ENCODE data around the gene KLHL40.

Gene KLHL40, protein sequence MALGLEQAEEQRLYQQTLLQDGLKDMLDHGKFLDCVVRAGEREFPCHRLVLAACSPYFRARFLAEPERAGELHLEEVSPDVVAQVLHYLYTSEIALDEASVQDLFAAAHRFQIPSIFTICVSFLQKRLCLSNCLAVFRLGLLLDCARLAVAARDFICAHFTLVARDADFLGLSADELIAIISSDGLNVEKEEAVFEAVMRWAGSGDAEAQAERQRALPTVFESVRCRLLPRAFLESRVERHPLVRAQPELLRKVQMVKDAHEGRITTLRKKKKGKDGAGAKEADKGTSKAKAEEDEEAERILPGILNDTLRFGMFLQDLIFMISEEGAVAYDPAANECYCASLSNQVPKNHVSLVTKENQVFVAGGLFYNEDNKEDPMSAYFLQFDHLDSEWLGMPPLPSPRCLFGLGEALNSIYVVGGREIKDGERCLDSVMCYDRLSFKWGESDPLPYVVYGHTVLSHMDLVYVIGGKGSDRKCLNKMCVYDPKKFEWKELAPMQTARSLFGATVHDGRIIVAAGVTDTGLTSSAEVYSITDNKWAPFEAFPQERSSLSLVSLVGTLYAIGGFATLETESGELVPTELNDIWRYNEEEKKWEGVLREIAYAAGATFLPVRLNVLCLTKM

DNA sequence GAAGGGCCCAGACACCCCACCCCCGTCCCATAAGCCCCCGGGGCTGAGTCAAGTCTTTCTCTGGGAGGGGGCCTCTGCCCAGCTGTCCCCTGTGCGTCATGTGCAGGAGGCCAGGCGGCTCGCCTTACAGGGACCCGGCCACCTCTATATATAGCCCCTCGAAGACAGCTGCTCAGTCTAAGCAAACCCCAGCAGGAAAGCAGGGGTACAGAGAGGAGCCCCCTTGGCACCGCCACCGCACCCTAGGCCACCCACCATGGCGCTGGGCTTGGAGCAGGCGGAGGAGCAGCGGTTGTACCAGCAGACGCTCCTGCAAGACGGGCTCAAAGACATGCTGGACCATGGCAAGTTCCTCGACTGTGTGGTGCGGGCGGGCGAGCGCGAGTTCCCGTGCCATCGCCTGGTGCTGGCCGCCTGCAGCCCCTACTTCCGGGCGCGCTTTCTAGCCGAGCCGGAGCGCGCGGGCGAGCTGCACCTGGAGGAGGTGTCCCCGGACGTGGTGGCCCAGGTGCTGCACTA lies at the start of gene KLHL40:
Gene KLHL40 (plus strand): TSS at position 175 of the 519 bp plus-strand sequence. CDS start 82 bp downstream, at position 257.
- no peak for DNase-seq (ENCODE audit: low read depth)
- H3K4me3 ChIP-seq (ENCODE audit: low read depth, low read length): no peak within 1 kb of the TSS

DNA sequence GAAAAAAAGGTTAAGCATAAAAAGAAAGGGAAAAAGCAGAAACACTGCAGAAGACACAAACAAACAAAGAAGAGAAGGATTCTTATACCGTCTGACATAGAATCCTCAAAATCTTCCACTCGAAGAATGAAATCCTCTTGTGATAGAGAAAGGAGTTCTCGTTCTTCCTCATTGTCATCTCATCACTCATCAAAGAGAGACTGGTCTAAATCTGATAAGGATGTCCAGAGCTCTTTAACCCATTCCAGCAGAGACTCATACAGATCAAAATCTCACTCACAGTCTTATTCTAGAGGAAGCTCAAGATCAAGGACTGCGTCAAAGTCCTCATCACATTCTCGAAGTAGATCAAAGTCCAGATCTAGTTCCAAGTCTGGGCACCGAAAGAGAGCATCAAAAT lies 48.3 kb upstream of the KLHL40 start:
- no peak for DNase-seq (ENCODE audit: low read depth)
- TF ChIP-seq, protein P1, sequence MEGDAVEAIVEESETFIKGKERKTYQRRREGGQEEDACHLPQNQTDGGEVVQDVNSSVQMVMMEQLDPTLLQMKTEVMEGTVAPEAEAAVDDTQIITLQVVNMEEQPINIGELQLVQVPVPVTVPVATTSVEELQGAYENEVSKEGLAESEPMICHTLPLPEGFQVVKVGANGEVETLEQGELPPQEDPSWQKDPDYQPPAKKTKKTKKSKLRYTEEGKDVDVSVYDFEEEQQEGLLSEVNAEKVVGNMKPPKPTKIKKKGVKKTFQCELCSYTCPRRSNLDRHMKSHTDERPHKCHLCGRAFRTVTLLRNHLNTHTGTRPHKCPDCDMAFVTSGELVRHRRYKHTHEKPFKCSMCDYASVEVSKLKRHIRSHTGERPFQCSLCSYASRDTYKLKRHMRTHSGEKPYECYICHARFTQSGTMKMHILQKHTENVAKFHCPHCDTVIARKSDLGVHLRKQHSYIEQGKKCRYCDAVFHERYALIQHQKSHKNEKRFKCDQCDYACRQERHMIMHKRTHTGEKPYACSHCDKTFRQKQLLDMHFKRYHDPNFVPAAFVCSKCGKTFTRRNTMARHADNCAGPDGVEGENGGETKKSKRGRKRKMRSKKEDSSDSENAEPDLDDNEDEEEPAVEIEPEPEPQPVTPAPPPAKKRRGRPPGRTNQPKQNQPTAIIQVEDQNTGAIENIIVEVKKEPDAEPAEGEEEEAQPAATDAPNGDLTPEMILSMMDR (IDR thresholded peaks at IDR 0.05; ENCODE audit: control insufficient read depth, extremely low read depth, insufficient read depth): no peak
- H3K4me3 ChIP-seq (ENCODE audit: low read depth, low read length): no peak overlapping the region

More for the DNA sequence above, at the start of gene KLHL40:
- TF ChIP-seq, protein P1 (IDR thresholded peaks at IDR 0.05; ENCODE audit: control insufficient read depth, extremely low read depth, insufficient read depth): no peak

DNA sequence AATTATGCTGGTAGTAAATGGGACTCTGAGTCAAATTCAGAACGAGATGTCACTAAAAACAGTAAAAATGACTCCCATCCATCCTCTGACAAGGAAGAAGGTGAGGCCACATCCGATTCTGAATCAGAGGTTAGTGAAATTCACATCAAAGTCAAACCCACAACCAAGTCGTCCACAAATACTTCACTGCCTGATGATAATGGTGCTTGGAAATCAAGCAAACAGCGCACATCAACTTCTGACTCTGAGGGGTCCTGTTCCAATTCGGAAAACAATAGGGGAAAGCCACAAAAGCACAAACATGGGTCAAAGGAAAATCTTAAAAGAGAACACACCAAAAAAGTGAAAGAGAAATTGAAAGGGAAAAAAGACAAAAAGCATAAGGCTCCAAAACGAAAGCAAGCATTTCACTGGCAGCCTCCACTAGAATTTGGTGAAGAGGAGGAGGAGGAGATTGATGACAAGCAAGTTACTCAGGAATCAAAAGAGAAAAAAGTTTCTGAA lies 46.9 kb upstream of the KLHL40 start:
- no peak overlapping the region for H3K4me3 ChIP-seq (ENCODE audit: low read depth, low read length)
- DNase-seq (ENCODE audit: low read depth): no peak

DNA sequence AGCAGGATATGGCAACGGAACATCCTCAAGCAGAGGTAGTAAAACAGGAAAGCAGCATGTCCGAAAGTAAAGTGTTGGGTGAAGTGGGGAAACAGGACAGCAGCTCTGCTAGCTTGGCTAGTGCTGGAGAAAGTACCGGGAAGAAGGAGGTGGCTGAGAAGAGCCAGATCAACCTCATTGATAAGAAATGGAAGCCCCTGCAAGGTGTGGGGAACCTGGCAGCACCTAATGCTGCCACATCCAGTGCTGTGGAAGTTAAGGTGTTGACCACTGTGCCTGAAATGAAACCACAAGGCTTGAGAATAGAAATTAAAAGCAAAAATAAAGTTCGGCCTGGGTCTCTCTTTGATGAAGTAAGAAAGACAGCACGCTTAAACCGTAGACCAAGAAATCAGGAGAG lies 46.1 kb upstream of the KLHL40 start:
- no peak for DNase-seq (ENCODE audit: low read depth)
- TF ChIP-seq, protein P1 (IDR thresholded peaks at IDR 0.05; ENCODE audit: control insufficient read depth, extremely low read depth, insufficient read depth): no peak
- H3K4me3 ChIP-seq (ENCODE audit: low read depth, low read length): no peak overlapping the region

More for the DNA sequence above, 46.9 kb upstream of the KLHL40 start:
- TF ChIP-seq, protein P1 (IDR thresholded peaks at IDR 0.05; ENCODE audit: control insufficient read depth, extremely low read depth, insufficient read depth): no peak

DNA sequence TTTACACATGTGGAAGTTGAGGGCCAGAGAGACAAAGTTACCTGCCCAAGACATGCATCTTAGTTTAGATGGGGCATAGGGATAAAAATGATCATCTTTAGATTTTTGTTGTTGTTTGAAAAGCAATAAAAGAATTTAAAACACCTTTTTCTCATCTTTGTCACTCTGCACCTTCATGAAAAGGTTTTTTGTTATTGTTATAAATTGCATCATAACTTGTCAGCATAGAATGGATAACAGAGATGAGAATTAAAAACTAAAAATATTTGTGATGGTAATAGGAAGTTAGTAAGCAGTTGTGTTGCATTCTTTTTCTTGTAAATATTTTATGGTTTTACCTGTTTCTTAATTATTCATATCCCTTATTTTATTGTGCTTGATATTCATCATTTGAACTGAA lies 45.2 kb upstream of the KLHL40 start:
- TF ChIP-seq, protein P1 (IDR thresholded peaks at IDR 0.05; ENCODE audit: control insufficient read depth, extremely low read depth, insufficient read depth): no peak
- H3K4me3 ChIP-seq (ENCODE audit: low read depth, low read length): no peak overlapping the region
- DNase-seq (ENCODE audit: low read depth): no peak

DNA sequence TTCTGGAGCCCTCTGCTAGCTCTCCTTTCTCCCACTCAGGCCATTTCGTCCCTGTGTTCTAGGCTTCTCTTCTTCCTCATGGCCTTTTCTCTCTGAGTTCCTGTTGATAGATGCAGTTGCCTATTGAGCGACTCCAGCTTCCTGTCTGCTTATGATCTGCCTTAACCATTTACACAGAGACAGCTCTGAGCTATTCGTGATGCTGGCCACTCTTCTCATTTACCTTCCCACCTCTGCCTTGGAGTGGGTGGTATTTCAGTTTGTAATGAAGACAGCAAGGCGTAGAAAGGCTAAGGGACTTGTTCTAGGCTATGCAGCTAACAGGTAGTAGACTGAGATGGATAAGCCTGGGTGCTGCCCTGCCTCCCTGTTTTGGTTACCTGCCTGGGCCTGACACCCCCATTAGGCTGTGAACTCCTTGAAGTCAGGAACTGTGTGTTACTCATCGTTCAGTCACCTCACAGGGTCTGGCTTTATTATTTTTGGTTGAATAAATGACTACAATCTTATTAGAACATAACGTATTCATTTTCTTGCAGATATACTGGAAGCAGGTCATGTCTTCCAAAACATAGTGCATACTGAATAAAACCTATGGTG lies 44.5 kb upstream of the KLHL40 start:
- no peak overlapping the region for H3K4me3 ChIP-seq (ENCODE audit: low read depth, low read length)
- TF ChIP-seq, protein P1 (IDR thresholded peaks at IDR 0.05; ENCODE audit: control insufficient read depth, extremely low read depth, insufficient read depth): no peak

More for the DNA sequence above, 44.5 kb upstream of the KLHL40 start:
- DNase-seq (ENCODE audit: low read depth): no peak
